Raji (cell line): ENCODE measurements around the gene PRR7.

Experiments used
- POLR2A ChIP-seq: IDR thresholded peaks from 2 replicates; pipeline ENCODE4 v1.6.1; 2011; ENCODE audit warnings: low read depth, low read length, control low read depth; ENCODE audit not compliant: insufficient read depth

Gene PRR7

GRCh38 chr5:177477701-177478477 lies 31.3 kb downstream of the PRR7 start:
- TF ChIP-seq POLR2A: no peak

- no peak for TF ChIP-seq POLR2A
These were observed 32.4 kb downstream of the PRR7 start for GRCh38 chr5:177478711-177479646.

- TF ChIP-seq POLR2A: no peak
These were observed 33.2 kb downstream of the PRR7 start for GRCh38 chr5:177479774-177480173.

DNA sequence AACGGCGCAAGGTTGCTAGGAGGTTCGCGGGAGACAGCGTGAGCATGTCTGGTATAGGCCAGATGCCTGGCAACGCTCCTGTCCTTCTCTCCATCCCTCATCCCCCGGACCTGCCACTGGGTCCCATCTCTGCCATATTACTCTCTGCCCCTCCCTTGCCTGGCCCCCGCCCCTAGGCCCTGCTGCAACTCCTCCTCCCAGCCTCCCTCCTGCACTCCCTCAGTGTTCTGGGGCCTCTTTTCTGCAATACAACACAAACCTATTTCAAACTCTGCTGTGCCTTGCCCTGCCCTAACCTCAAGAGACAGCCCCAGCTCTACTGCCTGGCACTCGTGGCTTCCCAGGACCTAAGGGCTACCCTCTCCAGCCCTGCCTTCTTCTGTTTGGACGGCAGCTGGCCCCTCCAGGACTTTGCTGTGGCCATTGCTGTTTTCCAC lies 35.8 kb downstream of the PRR7 start:
- no peak for TF ChIP-seq POLR2A

GRCh38 chr5:177483042-177483441 lies 36.4 kb downstream of the PRR7 start:
- no peak for TF ChIP-seq POLR2A

DNA sequence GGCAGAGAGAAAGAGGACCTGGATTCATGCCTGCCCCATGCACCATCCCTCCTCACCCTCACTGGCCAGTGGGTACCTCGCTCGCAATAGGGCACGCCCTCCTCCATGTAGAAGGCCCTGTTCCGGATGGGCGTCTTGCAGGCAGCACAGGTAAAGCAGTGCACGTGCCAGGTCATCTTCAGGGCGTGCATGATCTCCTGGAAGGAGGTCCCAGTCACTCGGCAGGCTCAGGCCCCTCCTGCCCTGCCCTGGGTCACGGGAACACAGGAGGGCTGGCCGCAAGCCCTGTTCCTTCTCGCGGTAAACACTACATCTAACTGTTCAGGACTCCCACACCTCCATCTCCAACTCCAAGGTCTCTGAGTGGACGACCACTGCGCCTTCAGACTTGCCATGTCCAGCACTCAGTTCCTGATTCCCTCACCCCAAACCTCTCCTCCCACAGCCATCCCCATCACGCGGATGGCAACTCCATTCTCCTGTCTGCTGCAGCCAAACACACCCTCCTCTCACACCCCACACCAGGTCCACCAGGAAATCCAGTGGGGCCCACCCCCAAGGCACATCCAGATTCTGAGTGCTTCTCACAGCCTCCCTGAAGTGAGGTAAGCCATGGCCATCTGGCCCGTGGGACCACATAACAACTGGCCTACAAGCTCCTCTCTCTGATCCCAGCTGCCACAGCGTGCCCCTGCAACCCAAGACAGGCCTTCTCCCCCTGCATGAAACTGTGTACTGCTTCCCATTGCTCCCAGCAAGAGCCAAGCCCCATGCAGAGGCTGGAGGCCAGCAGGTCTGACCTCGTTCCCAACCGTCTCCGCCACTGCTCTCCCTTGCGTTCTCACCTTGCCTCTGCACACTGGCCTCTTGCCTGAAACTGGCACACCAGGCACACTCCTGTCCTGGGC lies 37.6 kb downstream of the PRR7 start:
- no peak for TF ChIP-seq POLR2A

- TF ChIP-seq POLR2A: no peak
These were observed 38.4 kb downstream of the PRR7 start for GRCh38 chr5:177484902-177485549.

DNA sequence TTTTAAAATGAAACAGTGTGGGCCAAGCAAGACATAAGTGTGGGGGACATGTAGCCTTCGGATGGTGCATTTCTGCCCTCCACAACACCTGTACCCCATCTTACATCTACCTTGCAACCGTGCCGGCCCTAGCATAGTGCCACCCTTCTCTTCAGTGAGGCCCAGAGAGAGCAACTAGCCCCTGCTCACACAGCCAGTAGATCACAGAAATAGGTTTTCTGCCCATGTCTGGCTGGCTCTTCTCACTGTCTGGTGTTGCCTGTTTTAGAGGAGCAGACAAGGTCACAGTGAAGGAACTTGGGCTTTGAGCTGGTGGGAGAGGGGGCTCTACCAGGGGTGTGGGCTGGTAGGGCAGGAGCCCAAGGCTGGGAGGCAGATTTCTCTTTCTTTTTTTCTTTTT lies 39.6 kb downstream of the PRR7 start:
- no peak for TF ChIP-seq POLR2A

- no peak for TF ChIP-seq POLR2A
These were observed 40.5 kb downstream of the PRR7 start for GRCh38 chr5:177487144-177487543.

DNA sequence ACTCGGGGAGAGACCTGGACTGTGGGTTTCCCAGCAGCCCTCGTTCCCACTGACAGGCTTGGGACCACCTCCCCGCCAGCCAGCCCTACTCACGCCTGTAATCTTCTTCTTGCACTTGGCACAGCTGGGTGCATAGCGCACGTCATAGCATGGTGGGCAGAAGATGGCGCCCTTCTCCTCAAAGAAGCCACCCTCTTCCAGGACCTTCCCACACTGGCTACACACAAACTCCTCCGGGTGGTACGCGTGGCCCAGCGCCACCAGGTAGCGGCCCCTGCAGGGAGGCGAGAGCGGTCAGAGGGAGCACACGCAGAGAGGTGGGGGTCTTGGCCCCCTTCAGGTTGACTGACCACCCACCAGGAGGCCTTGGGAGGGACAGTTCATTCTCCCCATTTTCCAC lies 41.4 kb downstream of the PRR7 start:
- no peak for TF ChIP-seq POLR2A

DNA sequence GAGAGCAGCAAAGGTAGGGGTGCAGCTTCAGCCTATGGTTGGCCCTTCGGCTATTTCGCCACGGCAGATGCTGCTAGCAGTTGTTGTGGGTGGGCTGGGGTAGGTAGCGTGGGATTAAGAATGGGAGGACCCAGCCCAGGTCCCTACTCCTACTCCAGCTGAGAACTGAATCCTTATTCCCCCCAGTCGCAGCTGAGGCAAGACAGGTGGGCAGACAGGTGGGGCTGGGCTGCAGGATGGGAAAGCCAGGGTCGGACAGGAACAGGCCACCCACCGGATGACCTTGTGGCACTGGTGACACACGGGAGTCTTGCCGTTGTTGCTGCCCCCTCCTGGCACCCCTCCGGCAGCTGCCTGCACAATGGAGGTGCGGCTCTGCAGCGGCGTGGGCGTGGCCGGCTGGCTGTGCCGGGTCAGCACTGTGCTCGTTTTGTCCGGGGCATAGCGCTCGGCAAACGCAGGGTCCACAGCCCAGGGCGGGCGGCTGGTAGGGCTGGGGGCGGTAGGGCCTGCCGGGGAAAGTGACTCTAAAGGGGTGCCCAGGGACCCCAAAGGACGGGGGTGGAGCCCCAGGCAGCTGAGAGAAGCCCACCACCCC lies 42.6 kb downstream of the PRR7 start:
- TF ChIP-seq POLR2A: no peak

DNA sequence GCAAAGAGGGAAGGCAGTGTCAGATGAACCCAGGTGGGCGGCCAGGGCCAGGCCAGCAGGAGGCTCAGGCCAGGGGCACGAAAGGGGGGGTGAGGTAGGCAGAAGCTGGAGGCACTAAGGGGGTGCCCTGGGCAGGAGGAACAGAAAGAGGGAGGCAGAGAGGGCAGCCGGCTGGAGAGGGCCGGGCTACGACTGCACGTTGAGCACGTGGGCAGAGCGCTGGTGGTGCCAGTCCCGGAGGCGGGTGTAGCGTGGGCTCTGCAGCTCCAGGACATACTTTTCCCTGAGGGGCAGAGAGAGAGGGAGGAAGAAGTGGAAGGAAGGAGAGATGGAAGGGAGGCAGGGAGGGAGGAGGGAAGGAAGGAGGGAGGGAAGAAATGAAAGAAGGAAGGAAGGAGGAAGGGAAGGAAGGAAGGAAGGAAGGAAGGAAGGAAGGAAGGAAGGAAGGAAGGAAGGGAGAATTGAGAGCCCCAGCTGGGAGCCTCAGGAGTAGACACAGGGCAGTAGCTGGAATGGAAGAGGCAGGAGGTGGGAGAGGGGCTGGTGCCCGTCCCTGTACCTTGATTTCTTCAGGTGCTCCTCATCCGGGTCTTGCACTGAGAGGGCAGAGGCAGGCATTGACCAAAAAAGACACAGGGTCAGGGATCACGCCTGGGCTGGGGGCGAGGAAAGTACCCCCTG lies 43.8 kb downstream of the PRR7 start:
- no peak for TF ChIP-seq POLR2A

DNA sequence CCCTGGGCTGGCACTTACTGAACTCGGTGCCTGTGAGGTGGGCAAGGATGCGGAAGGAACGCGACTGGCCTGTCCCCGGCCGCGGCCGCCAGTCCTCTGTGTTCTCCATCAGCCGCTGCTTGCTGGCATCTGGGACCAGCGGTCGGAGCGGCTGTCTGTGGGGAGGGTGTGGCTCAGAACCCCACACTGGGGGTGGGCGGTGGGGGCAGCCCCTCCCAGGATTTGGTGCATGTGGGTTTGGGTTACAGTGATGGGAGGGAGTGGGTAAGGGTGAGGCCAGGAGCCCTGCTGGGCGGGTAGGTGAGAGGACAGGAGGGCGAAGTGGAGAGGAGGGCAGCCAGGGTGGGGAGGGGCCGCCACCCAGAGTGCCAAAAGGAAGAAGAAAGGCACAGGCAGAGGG lies 44.4 kb downstream of the PRR7 start:
- TF ChIP-seq POLR2A: no peak
